ENCODE results near the gene MYH10. TPM values are rescaled to one million over a fixed set of nuclear protein-coding genes. Genes with fewer than 3 reads are reported as not detected.
"Not testable (repeated sequence)": the region's sequence is repeated elsewhere in the genome, so short reads cannot be mapped to it uniquely, and the experiment has no call there.

Gene MYH10
- total RNA-seq, 8 experiments from 2014 or later = 67.1 to 263 (median 139) TPM

DNA sequence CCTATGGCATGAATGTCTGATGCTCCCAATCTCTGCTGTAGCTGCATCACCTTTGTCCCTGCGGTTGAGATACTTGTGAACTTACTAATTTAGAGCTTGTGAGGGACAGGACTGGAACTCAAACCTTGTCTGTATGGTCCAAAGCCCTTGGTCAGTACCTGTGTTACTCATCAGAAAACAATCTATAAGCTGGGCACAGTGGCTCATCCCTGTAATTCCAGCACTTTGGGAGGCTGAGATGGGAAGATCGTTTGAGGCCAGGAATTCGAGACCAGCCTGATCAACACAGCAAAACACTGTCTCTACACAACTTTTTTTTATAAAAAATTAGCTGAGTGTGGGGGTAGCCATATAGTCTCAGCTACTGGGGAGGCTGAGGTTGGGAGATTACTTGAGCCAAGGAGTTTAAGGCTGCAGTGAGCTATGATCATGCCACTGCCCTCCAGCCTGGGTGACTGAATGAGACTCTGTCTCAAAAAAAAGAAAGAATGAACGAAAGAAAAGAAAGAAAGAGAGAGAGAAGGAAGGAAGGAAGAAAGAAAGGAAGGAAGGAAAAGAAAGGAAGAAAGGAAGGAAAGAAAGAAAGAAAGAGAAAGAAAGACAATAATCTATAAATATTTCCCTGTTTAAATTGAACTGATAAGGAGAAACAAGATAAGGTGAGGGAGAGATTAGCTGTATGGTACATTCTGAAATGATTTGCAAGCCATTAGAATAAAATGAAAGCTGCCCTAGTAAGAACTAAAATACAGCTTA lies 31.7 kb upstream of the MYH10 start:
- no peak for ATAC-seq (replicated peaks in 6 of 8)
- Histone ChIP-seq H3K4me3 (no peak overlapping the region), H3K27ac (no peak overlapping the region), H3K4me1 (replicated peaks in 1 of 2) (no peaks in the 10 kb centered on the region)
- in situ Hi-C loops (cut with MboI; ENCODE audit: low pct_unique_long_range_greater_than_20kb in 2 of 9, low sequenced_read_pairs in 9 of 9, unreplicated experiment in 9 of 9) = no loop called here
- 36 to 91% (median 58%) methylated on average over 1 to 4 of the region's 4 CpGs for WGBS, 10 experiments

DNA sequence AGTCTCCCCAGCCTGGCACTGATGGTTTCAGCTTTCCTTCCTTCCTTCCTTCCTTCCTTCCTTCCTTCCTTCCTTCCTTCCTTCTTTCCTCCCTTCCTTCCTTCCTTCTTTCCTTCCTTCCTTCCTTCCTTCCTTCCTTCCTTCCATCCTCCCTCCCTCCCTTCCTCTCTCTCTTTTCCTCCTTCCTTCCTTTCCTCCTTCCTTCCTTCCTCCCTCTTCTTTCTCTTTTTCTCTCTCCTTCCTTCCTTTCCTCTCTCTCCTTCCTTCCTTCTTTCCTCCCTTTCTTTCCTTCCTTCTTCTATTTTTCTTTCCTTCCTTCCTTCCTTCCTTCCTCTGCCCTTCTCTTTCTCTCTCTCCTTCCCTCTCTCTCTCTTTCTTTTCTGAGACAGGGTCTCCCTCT lies 30.2 kb upstream of the MYH10 start:
- in situ Hi-C loops (cut with MboI; ENCODE audit: low pct_unique_long_range_greater_than_20kb in 2 of 9, low sequenced_read_pairs in 9 of 9, unreplicated experiment in 9 of 9); H3K4me3 ChIP-seq; ATAC-seq (replicated peaks in 6 of 8); H3K27ac ChIP-seq; H3K4me1 ChIP-seq (replicated peaks in 1 of 2): not testable (repeated sequence)

DNA sequence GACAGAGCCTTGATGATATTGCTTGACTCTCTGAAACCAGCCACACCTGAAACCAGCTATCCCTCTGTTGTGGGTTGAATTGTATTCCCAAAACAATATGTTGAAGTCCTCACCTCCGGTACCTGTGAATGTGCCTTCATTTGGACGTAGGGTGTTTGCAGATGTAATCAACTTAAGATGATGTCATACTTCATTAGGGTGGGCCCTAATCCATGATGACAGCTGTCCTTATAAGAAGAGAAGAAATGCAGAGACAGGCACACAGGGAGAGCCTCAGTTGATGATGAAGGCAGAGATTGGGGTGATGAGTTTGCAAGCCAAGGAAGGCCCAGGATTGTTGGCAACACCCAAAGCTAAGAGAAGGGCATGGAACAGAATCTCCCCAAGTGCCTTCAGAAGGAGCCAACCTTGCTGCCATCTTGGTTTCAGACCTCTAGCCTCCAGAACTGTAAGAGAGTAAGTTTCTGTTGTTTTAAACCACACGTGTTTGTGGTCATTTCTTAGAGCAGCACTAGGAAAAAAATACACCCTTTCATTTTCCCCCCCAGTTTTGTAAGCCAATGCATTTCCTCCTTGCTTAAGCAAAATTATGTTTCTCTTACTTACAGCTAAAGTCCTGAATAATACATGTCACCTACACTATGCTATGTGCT lies 29.4 kb upstream of the MYH10 start:
- WGBS, 10 experiments = 50 to 87% (median 60%) methylated on average over 1 to 3 of the region's 3 CpGs; no CpG with 5 or more reads in 2 of the 10 experiments
- H3K4me3 ChIP-seq = no peak overlapping the region
- H3K4me1 ChIP-seq (replicated peaks in 1 of 2) = no peaks in the 10 kb centered on the region
- ATAC-seq (replicated peaks in 6 of 8) = no peak
- in situ Hi-C loops (cut with MboI; ENCODE audit: low pct_unique_long_range_greater_than_20kb in 2 of 9, low sequenced_read_pairs in 9 of 9, unreplicated experiment in 9 of 9) = no loop called here
- H3K27ac ChIP-seq = no peak overlapping the region

DNA sequence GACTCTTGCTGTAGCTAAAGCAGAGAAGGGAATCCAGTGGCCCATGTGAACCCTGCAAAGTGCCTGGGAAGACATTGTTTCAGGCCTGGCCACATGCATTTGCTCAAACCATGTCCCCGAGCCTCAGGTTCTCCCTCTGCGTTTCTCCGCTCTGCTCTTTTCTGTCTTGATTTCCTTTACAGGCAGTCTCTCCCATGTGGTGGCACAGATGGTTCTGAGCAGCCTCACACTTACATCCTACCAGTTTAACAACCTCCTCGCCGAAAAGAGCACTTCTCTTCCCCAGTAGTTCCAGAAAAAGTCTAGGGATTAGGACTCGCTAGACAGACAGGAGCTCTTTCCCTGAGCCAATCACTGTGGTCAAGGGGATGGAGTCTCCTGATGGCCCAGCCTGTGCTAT lies 28.3 kb upstream of the MYH10 start:
- in situ Hi-C loops (cut with MboI; ENCODE audit: low pct_unique_long_range_greater_than_20kb in 2 of 9, low sequenced_read_pairs in 9 of 9, unreplicated experiment in 9 of 9) = no loop called here
- H3K4me3 ChIP-seq = no peak overlapping the region
- H3K4me1 ChIP-seq (replicated peaks in 1 of 2) = no peaks in the 10 kb centered on the region
- H3K27ac ChIP-seq = no peak overlapping the region
- no peak for ATAC-seq (replicated peaks in 6 of 8)
- WGBS, 10 experiments = 76 to 100% (median 94%) methylated on average over 1 to 6 of the region's 6 CpGs; no CpG with 5 or more reads in 3 of the 10 experiments

DNA sequence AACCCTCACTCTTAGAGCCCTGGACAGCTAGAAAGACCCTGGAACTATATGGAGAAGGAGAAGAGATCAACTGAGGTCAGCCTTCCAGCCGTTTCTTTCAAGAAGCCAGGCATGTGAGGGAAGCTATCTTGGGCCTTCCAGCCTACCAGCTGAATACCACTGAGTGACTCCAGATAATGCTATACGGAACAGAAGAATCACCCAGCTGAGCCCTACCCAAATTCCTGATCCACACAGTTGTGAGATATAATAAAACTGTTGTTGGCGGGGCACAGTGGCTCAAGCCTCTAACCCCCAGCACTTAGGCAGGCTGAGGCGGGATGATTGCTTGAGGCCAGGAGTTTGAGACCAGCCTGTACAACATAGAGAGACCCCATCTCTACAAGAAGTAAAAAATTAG lies 26.2 kb upstream of the MYH10 start:
- WGBS, 10 experiments = 54 to 95% (median 74%) methylated on average over 2 to 4 of the region's 4 CpGs; no CpG with 5 or more reads in 5 of the 10 experiments
- H3K4me1 ChIP-seq (replicated peaks in 1 of 2) = no peaks in the 10 kb centered on the region
- in situ Hi-C loops (cut with MboI; ENCODE audit: low pct_unique_long_range_greater_than_20kb in 2 of 9, low sequenced_read_pairs in 9 of 9, unreplicated experiment in 9 of 9) = no loop called here
- H3K4me3 ChIP-seq = no peak overlapping the region
- no peak overlapping the region for H3K27ac ChIP-seq
- ATAC-seq (replicated peaks in 6 of 8) = no peak

DNA sequence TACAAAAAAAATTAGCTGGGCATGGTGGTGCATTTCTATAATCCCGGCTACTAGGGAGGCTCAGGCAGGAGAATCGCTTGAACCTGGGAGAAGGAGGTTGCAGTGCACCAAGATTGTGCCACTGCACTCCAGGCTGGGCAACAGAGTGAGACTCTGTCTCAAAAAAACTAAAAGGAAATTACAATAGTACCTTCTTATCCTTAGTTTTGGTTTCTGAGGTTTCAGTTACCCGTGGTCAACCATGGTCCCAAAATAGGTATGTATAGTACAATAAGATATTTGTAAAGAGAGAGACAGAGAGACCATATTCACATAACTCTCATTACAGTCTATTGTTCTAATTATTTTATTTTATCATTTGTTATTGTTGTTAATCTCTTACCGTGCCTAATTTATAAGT lies 24.3 kb upstream of the MYH10 start:
- no peaks in the 10 kb centered on the region for H3K4me1 ChIP-seq (replicated peaks in 1 of 2)
- ATAC-seq (replicated peaks in 6 of 8) = no peak
- no peak overlapping the region for H3K27ac ChIP-seq
- WGBS, 10 experiments = 50 to 100% (median 90%) methylated on average over 1 to 3 of the region's 4 CpGs
- H3K4me3 ChIP-seq = no peak overlapping the region
- in situ Hi-C loops (cut with MboI; ENCODE audit: low pct_unique_long_range_greater_than_20kb in 2 of 9, low sequenced_read_pairs in 9 of 9, unreplicated experiment in 9 of 9) = no loop called here

DNA sequence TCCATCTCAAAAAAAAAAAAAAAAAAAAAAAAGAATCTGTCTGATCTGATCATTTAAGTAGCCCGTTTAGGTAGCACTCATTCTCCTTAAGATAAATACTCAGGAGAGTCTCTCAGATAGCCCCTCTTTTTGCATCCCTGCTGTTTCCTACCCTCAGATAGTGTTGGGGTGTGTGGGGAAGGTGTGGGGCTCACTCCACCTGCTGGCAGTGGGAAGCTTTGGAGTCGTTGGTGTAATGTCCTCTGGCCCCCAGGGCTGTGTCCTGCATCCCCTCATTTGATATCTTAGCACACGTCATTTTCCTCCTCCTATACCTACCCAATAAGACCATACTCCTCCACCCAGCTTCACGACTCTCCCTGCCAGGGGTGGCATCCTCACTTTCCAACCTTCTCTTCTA lies 20.5 kb upstream of the MYH10 start:
- WGBS, 10 experiments = 14 to 82% (median 56%) methylated on average over 1 to 3 of the region's 4 CpGs; no CpG with 5 or more reads in 1 of the 10 experiments
- ATAC-seq (replicated peaks in 6 of 8) = no peak

DNA sequence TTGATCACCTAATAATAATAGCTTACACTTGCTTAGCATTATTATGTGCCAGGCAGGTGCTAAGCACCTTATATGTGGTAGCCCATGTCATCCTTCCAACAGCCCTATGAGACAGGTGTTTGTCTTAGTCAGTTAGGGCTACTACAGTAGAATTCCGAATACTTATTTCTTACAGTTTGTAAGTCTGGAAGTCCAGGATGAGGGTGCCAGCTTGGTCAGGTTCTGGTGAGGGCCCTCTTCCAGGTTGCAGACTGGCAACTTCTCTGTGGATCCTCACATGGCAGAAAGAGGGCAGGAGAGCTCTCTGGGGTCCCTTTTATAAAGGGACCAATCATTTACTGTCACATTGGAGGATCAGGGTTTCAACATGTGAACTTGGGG lies 19.6 kb upstream of the MYH10 start:
- in situ Hi-C loops (cut with MboI; ENCODE audit: low pct_unique_long_range_greater_than_20kb in 2 of 9, low sequenced_read_pairs in 9 of 9, unreplicated experiment in 9 of 9) = no loop called here
- no peak overlapping the region for H3K4me3 ChIP-seq
- WGBS, 10 experiments = 40 to 100% (median 100%) methylated on average over 1 of the region's 1 CpG; no CpG with 5 or more reads in 7 of the 10 experiments
- H3K4me1 ChIP-seq (replicated peaks in 1 of 2) = no peaks in the 10 kb centered on the region
- no peak overlapping the region for H3K27ac ChIP-seq
- no peak for ATAC-seq (replicated peaks in 6 of 8)

More for the DNA sequence above, 20.5 kb upstream of the MYH10 start:
- H3K4me1 ChIP-seq (replicated peaks in 1 of 2) = no peaks in the 10 kb centered on the region
- no peak overlapping the region for H3K4me3 ChIP-seq
- in situ Hi-C loops (cut with MboI; ENCODE audit: low pct_unique_long_range_greater_than_20kb in 2 of 9, low sequenced_read_pairs in 9 of 9, unreplicated experiment in 9 of 9) = no loop called here
- H3K27ac ChIP-seq = no peak overlapping the region

DNA sequence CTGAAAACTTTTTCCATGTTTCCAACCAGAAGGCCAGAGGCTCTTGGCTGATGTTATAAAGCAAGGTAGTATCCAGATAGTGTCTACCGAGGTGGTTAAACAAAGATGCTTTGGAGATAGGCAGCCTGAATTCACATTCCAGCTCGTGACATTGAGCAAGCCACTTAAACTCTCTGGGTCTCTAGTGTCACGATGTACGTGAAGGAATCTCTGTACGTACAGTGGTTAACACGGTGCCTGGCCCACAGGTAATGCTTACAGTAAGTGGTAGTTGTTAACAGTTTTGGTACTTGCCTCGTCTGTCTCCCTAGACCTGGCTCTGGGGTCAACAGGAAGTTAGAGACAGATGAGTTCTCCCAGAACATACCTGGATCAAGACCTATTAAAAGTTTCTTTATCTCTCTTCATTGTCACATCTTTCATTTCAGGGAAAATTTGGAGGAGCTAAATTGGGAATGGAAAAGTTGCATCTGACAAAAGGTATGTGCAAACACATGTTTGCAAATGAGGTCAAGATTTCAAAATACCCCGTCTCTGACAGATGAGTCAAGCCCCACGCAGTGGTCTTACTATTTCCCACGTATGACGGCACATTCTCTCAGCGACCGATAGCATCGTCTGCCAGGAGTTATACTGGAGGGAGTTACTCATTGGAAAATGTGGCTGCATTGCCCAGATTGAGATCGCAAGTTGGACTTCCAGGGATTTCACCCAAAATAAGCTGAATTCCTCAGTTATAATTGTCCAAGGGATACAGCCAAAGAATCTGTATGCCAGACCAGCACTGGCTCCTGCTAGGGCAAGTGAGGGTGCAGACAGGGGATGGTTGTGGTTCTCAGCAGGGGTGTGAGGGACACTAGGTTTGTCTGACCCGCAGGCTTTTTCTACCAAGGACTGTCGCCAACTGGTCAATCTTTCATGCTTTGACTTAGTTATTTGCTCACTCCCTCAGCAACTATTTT lies 18.9 kb upstream of the MYH10 start:
- in situ Hi-C loops (cut with MboI; ENCODE audit: low pct_unique_long_range_greater_than_20kb in 2 of 9, low sequenced_read_pairs in 9 of 9, unreplicated experiment in 9 of 9) = loop anchor here in 1 of 9 experiments (25.0 kb wide), 1 partner anchor 237 kb away; no protein-coding TSS in a partner anchor
- peak in 3 of 8 experiments; percentile 56 to 98 (median 88) for ATAC-seq (replicated peaks in 6 of 8)
- 7 to 100% (median 88%) methylated on average over 2 to 17 of the region's 17 CpGs for WGBS, 10 experiments

DNA sequence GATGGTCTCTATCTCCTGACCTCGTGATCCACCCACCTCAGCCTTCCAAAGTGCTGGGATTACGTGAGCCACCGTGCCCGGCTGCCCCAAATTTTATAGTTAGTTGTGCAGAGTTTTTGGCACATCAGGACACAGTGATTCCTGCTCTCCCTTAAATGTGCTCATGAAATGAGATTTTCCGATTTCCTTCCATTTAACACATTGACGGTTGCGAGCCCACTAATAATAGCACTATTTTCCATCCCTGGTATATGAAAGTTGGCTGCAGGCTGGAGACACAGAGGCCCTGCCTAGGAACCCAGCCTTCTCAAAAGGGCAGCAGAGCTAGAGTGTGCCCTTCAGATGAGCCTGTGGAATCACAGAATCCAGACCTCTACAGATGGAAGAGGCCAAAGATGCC lies 17.4 kb upstream of the MYH10 start:
- no peak for ATAC-seq (replicated peaks in 6 of 8)
- 76 to 100% (median 98%) methylated on average over 1 to 5 of the region's 7 CpGs; no CpG with 5 or more reads in 4 of the 10 experiments for WGBS, 10 experiments

More for the DNA sequence above, 18.9 kb upstream of the MYH10 start:
- no peak overlapping the region for H3K4me3 ChIP-seq
- no peak overlapping the region for H3K27ac ChIP-seq
- H3K4me1 ChIP-seq (replicated peaks in 1 of 2) = no peaks in the 10 kb centered on the region

DNA sequence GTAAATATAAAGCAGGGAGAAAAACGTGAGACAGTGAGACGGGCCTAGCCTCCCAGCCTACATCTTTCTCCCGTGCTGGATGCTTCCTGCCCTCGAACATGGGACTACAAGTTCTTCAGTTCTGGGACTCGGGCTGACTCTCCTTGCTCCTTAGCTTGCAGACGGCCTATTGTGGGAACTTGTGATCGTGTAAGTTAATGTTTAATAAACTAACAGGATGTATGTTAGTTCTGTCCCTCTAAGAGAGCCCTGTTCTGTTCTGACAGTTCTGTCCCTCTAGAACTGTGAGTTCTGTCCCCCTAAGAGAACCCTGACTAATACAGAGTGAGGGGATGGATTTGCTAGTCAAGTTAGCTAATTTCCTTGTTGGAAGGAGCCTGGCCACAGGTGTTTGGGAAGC lies 16.7 kb upstream of the MYH10 start:
- no peak for ATAC-seq (replicated peaks in 6 of 8)
- WGBS, 10 experiments = 33 to 100% (median 73%) methylated on average over 1 to 4 of the region's 7 CpGs; no CpG with 5 or more reads in 2 of the 10 experiments
- no peak overlapping the region for H3K27ac ChIP-seq
- H3K4me1 ChIP-seq (replicated peaks in 1 of 2) = no peaks in the 10 kb centered on the region
- no peak overlapping the region for H3K4me3 ChIP-seq
- in situ Hi-C loops (cut with MboI; ENCODE audit: low pct_unique_long_range_greater_than_20kb in 2 of 9, low sequenced_read_pairs in 9 of 9, unreplicated experiment in 9 of 9) = loop anchor here in 1 of 9 experiments (25.0 kb wide), 1 partner anchor 235 kb away; no protein-coding TSS in a partner anchor

More for the DNA sequence above, 17.4 kb upstream of the MYH10 start:
- Histone ChIP-seq H3K4me1 (replicated peaks in 1 of 2) (no peaks in the 10 kb centered on the region), H3K27ac (no peak overlapping the region), H3K4me3 (no peak overlapping the region)
- in situ Hi-C loops (cut with MboI; ENCODE audit: low pct_unique_long_range_greater_than_20kb in 2 of 9, low sequenced_read_pairs in 9 of 9, unreplicated experiment in 9 of 9) = loop anchor here in 1 of 9 experiments (25.0 kb wide), 1 partner anchor 236 kb away; no protein-coding TSS in a partner anchor

DNA sequence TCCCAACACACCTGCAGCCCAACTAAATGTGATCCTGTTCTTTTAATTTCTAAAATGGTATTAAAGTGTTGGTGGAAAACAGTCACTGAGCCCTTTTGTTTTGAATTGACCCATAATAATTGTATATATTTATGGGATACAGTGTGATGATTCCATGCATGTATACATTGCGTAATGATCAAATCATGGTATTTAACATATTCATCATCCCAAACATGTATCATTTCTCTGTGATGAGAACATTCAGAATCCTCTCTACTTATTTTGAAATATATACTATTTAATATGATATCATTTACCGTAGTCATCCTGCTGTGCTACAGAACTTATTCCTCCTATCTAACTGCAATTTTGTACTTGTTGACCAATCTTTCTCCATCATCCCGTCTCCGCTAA lies 14.0 kb upstream of the MYH10 start:
- Histone ChIP-seq H3K4me1 (replicated peaks in 1 of 2) (no peaks in the 10 kb centered on the region), H3K27ac (no peak overlapping the region), H3K4me3 (no peak overlapping the region)
- no peak for ATAC-seq (replicated peaks in 6 of 8)
- WGBS, 10 experiments = 93 to 100% (median 100%) methylated on average over 1 to 4 of the region's 4 CpGs; no CpG with 5 or more reads in 2 of the 10 experiments
- in situ Hi-C loops (cut with MboI; ENCODE audit: low pct_unique_long_range_greater_than_20kb in 2 of 9, low sequenced_read_pairs in 9 of 9, unreplicated experiment in 9 of 9) = loop anchor here in 1 of 9 experiments (25.0 kb wide), 1 partner anchor 232 kb away; no protein-coding TSS in a partner anchor
